ENCODE results near the gene FAM234B.
A peak's percentile ranks its signal among the peaks of the same experiment; 100 is the strongest.

FAM234B gene

GRCh38 chr12:13093191-13093847 lies 49.1 kb downstream of the FAM234B start:
- no peak for DNase-seq (ENCODE audit: low read depth)

DNA sequence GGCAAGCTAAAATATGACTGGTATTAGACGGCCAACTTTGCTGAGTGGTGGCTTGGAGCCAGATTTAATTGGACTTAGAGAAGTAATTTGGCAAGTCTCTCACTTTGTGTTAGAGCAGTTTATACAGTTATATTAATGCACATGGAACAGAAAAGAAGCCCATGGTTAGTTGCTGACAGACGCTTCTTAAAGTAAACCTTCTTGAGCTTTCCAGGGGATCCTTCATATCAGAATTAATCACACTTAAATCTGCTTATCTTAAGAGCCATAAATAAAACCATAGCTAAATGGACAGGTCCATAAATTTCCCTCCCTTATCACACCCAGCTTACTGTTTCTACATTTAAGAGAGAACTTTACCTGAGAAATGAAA lies 49.7 kb downstream of the FAM234B start:
- no peak for DNase-seq (ENCODE audit: low read depth)

- no peak for DNase-seq (ENCODE audit: low read depth)
Observed at GRCh38 chr12:13094367-13094766, 50.2 kb downstream of the FAM234B start.

- DNase-seq (ENCODE audit: low read depth) = no peak
Observed at GRCh38 chr12:13095266-13095995, 51.2 kb downstream of the FAM234B start.

DNA sequence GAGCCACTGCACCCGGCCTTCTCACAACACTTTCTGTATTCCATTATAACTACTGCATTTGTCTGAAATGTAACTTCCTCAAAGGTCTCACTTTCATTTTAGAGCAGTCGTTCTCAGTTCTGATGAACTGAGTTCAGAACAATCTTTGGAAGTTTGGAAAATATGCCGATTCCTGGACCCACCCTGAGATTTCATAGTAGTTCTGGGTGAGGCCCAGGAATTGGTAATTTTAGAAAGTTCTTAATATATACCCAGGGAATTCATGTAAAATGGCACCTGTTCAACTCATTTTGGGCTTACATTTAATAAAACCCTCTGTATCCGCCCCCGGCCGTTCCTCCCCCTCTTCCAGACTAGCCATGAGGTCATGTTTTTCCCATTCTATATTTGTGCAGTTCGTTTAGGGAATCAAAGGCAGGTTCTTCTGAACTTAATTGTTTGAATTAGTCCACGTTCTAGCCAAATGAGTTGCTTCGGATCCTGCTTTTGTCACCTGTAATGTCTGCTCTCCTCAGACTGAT lies 53.4 kb downstream of the FAM234B start:
- no peak for DNase-seq (ENCODE audit: low read depth)

DNA sequence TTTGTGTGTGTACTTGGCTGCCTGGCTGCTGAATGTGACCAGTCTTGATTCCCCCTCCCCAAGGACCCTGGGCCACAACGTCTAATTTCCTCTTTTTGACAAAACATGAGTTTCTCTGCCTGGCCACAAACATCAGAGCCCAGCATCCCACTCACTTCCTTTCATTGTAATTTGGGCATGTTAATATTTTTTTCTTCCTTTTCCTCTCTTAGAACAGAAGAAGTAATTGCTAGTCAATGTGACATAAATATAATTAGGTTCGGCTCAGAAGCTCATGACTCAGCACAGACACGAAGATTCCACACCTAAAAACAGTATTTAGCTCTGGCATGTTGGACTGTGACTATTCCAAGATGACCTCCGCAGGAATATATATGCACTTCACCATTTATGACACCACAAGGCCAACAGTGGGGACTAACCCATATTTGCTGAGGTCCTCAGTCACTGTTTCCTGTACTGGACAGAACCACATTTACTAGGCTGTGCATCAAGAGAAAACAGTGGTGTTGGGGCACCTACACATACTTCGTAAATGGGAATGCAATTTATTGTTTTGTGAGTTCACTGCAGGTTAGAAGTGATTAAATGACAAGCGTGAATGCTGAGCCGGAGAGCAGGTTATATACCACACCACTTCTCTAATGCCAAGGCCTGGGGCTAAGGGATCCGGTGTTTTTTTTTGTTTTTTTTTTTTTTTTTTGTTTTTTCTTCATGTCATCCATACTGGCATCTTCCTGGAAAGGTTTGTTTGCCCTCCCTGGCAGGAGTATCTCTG lies 55.1 kb downstream of the FAM234B start:
- no peak for DNase-seq (ENCODE audit: low read depth)

DNA sequence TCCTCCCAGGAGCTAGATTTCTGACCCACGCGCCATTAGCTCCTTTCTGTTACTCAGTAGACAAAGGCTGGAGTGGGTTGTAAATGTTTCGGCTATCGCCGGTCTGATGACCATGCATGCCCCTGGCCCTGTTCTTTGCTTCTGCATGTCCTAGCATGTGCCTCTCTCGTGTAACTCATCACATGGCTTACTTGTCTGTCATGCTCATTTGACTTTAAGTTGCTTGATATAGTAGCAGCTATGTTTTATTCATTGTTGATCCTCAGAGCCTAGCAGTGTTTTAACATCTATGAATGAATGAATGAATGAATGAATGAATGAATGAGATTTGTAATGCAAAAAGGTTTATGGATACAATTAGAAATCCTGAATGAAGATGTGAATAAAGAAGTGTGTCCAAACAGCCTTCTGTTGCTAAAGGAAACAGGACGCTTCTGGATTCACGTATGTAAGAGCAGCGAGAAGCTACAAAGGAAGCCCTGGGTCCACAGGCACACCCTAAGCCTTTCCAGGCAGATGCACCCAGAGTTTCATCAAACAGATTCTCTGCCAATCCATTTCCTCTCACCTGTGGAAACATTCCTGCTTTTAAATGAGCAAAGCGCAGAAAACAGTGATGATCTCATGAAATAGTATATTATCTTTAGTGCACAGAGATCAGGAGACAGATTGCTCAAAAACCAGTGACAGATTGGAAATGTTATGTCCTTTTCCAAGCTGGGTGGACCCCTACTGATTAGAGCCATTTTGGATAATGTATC lies 55.8 kb downstream of the FAM234B start:
- no peak for DNase-seq (ENCODE audit: low read depth)

DNA sequence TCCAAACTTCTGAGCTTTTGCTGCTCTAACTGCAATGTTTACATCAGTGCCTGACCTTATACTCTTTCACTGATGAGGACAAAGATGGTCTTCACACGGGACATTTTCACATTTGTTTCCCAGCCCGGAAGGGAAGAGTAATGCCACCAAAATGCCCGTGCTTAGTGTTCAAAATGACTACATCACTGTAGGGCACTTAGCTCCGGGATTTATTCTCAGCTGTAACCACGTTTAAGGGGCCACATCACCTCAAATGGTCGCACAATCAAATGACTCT lies 56.4 kb downstream of the FAM234B start:
- DNase-seq (ENCODE audit: low read depth) = no peak

- DNase-seq (ENCODE audit: low read depth) = peak; percentile 89
Observed at GRCh38 chr12:13100882-13101769, 56.9 kb downstream of the FAM234B start.

- DNase-seq (ENCODE audit: low read depth) = no peak
Observed at GRCh38 chr12:13101821-13102375, 57.7 kb downstream of the FAM234B start.

GRCh38 chr12:13102461-13103195 lies 58.4 kb downstream of the FAM234B start:
- DNase-seq (ENCODE audit: low read depth) = no peak

- DNase-seq (ENCODE audit: low read depth) = no peak
Observed at GRCh38 chr12:13103391-13104033, 59.3 kb downstream of the FAM234B start, which contains the start of gene GSG1. TSS of gene GSG1 (minus strand) at chr12:13103667. CDS start at chr12:13103512, 155 bp downstream.

GRCh38 chr12:13104409-13104808 lies 60.2 kb downstream of the FAM234B start:
- no peak for DNase-seq (ENCODE audit: low read depth)

- no peak for DNase-seq (ENCODE audit: low read depth)
Observed at GRCh38 chr12:13105781-13106180, 61.6 kb downstream of the FAM234B start.

DNA sequence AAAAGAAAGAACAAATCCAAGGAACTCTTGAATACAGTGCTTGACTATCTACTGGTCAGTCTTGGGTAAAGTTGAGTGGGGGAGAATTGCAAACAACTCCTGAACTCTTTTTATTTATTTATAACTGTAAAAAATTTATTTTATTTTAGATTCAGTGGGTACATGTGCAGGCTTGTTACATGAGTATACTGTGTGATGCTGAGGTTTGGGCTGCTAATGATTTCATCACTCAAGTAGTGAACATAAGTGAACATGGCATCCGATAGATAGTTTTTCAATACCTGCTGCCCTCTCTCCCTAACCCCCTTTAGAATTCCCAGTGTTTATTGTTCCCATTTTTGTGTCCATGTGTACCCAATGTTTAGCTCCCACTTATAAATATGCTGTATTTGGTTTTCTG lies 62.5 kb downstream of the FAM234B start:
- no peak for DNase-seq (ENCODE audit: low read depth)

DNA sequence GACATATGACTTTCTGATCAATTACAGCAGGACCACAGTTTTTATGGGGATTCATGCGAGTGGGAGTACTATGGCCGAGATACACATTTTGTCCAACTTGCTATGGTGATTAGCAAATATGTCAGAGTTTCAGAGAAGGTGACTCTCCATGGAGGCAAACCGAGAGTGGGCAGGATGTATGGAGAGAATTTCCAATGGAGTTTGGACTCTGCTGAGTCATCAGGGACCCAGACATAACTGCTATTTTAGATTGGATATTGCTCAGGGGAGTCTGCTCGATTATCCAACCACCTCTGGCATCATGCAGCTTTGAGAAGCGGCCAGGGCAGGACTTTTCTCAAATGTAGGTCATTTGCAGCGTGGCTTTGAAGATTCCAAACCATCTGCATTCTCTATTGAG lies 68.8 kb downstream of the FAM234B start:
- no peak for DNase-seq (ENCODE audit: low read depth)

DNA sequence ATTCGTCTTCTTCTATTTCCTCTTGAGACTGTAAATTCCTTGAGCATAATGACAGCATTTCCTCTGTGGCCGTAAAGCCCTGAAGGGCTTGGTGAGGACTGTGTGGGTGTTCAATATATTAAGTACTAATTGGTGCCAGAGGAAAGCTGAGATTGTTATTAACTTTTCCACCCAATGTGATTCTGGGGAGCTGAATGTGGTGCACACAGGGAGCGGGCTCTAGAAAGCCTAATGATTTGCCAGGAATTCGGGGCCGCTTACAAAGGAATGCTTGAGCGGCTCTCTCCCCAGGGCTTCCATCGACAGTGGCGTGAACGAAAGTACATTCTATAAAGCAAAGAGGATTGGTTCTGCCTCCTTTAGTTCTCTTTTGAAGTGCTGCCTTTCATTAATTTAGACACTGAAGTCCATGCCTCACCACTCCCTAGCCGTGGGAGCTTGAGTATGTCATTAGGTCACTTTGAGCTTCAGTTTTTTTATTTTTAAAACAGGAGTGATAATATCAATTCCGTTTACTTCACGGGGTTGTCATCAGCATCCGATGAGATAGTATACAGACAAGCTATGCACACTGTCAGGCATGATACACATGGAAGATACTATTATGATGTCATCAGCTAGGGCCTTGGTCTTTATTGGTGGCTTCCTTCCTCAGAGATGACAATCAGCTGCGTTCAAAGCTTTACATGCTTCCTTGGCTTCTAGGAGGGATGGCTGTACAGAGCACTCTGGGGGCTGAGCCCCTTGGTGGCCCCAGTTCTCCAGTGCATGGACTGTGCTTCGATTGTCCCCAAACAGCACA lies 70.3 kb downstream of the FAM234B start:
- DNase-seq (ENCODE audit: low read depth) = no peak

- no peak for DNase-seq (ENCODE audit: low read depth)
Observed at GRCh38 chr12:13116259-13116658, 72.1 kb downstream of the FAM234B start.

DNA sequence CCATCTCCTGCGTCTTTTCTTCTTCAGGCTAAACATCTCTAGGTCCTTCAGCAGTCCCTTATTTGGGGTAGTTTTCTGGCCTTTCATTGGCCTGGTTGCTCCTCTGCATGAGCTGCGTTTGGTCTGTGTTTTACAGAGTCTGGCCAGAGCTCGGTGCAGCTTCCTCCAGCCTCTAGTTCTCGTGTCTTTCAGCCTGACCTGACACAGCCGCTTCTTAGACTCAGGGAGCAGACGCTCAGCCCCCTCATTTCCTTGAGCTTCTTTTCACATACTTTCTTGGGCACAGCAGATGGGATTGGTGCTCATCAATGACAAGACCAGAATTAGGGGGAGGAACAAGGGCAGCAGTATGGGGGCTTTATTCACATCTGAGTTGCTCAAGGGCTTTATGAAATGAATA lies 72.8 kb downstream of the FAM234B start:
- no peak for DNase-seq (ENCODE audit: low read depth)
